Astrocyte of the spinal cord (primary cell): Measurements from ENCODE around the gene MEIS1.

ENCODE experiments used
- DNase-seq: peaks from one replicate; pipeline ENCODE4 v3.0.0; 2011; ENCODE audit warnings: low read depth, low spot score
- H3K4me3 ChIP-seq: 2 replicates; pipeline ENCODE4 v1.5.1; 2011; ENCODE audit warnings: low read depth, mild to moderate bottlenecking, low read length, moderate library complexity
- CTCF ChIP-seq: IDR thresholded peaks from 2 replicates; pipeline ENCODE4 v1.5.1; 2012; ENCODE audit warnings: low read depth, mild to moderate bottlenecking, low read length, inconsistent platforms
- in situ Hi-C: cut with HindIII; loops from 2 replicates; pipeline ENCODE4 v1.10.0; 2017; ENCODE audit warnings: low sequenced_read_pairs

Gene MEIS1

GRCh38 chr2:66604326-66604725 is 169.4 kb downstream of the MEIS1 start:
- no peak overlapping the region for H3K4me3 ChIP-seq
- in situ Hi-C loops = no loop called here
- DNase-seq = no peak
- no peak for TF ChIP-seq CTCF

GRCh38 chr2:66604976-66605375 is 170.1 kb downstream of the MEIS1 start:
- TF ChIP-seq CTCF = no peak
- in situ Hi-C loops = no loop called here
- no peak for DNase-seq
- H3K4me3 ChIP-seq = no peak overlapping the region

GRCh38 chr2:66607152-66607551 is 172.2 kb downstream of the MEIS1 start:
- no peak for TF ChIP-seq CTCF
- DNase-seq = no peak
- no peak overlapping the region for H3K4me3 ChIP-seq
- in situ Hi-C loops = no loop called here
